NT2/D1 (cell line): ENCODE data around the gene FAM107B.

Experiments
- SUZ12 ChIP-seq: IDR thresholded peaks from 2 replicates; pipeline ENCODE4 v1.6.1; 2011; ENCODE audit not compliant: insufficient read length, insufficient read depth; ENCODE audit errors: extremely low read depth
- YY1 ChIP-seq: IDR thresholded peaks from 2 replicates; pipeline ENCODE4 v1.6.1; 2011; ENCODE audit not compliant: insufficient read length, insufficient read depth
- ZNF274 ChIP-seq: IDR thresholded peaks from 2 replicates; pipeline ENCODE4 v1.6.1; 2011; ENCODE audit warnings: mild to moderate bottlenecking, low read depth, low read length

- TF ChIP-seq ZNF274 (no peak), SUZ12 (no peak), YY1 (no peak)
Measured at GRCh38 chr10:14772399-14772798, 2.3 kb downstream of the FAM107B start.
